SK-N-SH treated with all-trans-retinoic acid at 6 μM for 48 hours (cell line): ENCODE data around the gene GAMT.

Experiments
- ESRRG ChIP-seq: fragments of 250-450 bp; sonication (Bioruptor Pico); IDR thresholded peaks from 2 replicates; pipeline ENCODE4 v1.6.1; 2021; ENCODE audit warnings: mild to moderate bottlenecking
- GLIS3 ChIP-seq: fragments of 250-450 bp; sonication (Bioruptor Pico); IDR thresholded peaks from 2 replicates; pipeline ENCODE4 v1.5.0; 2020; ENCODE audit warnings: mild to moderate bottlenecking, moderate library complexity
- RARB ChIP-seq: fragments of 250-450 bp; sonication (Bioruptor Pico); IDR thresholded peaks from 2 replicates; pipeline ENCODE4 v1.8.0; 2021; ENCODE audit warnings: mild to moderate bottlenecking, moderate library complexity
- TOX ChIP-seq: fragments of 250-450 bp; sonication (Bioruptor Pico); IDR thresholded peaks from 2 replicates; pipeline ENCODE4 v1.8.0; 2021; ENCODE audit warnings: mild to moderate bottlenecking, moderate library complexity, borderline replicate concordance
- ZFP30 ChIP-seq: fragments of 450-650 bp; formaldehyde crosslinking; IDR thresholded peaks from 2 replicates; pipeline ENCODE4 v1.5.0; 2022; ENCODE audit warnings: mild to moderate bottlenecking, moderate library complexity
- ZNF8 ChIP-seq: fragments of 450-650 bp; formaldehyde crosslinking; IDR thresholded peaks from 2 replicates; pipeline ENCODE4 v1.5.0; 2020; ENCODE audit warnings: mild to moderate bottlenecking, moderate library complexity

- TF ChIP-seq ZFP30 (CRISPR knock-in tag) (no peak), ZNF8 (CRISPR knock-in tag) (no peak), RARB (CRISPR knock-in tag) (no peak), TOX (CRISPR knock-in tag) (no peak), ESRRG (no peak), GLIS3 (no peak)
These were observed 19.1 kb downstream of the GAMT start for GRCh38 chr19:1382250-1382649.
